Aorta (tissue), 5 donors: ENCODE data around the gene RYR1. TPM values are rescaled to one million over a fixed set of nuclear protein-coding genes. Genes with fewer than 3 reads are reported as not detected.
"Not testable (repeated sequence)": the region's sequence is repeated elsewhere in the genome, so short reads cannot be mapped to it uniquely, and the experiment has no call there.

Source experiments
- ATAC-seq: fragments of 200-7000 bp; cut with Tn5 transposase; one replicate; pipeline ENCODE4 v1.9.1; 2022; ENCODE audit warnings: moderate library complexity; ENCODE audit not compliant: low FRiP score
- DNase-seq, 2 donors: peaks; one replicate each; pipeline ENCODE4 v3.0.0-alpha.2; 2020
- H3K27ac ChIP-seq, 2 donors: one replicate each; pipeline ENCODE4 v1.5.1; 2013; ENCODE audit warnings: low read length in 2 of 2, mild to moderate bottlenecking in 2 of 2, moderate library complexity in 2 of 2, control low read depth in 1 of 2, inconsistent platforms in 1 of 2, low read depth in 1 of 2
- H3K27me3 ChIP-seq, 2 donors: one replicate each; pipeline ENCODE4 v1.6.1; 2013; ENCODE audit warnings: control low read depth in 1 of 2, low read length in 1 of 2, mild to moderate bottlenecking in 1 of 2, moderate library complexity in 1 of 2; ENCODE audit not compliant: insufficient read depth in 2 of 2, control insufficient read depth in 1 of 2
- H3K36me3 ChIP-seq, 2 donors: one replicate each; pipeline ENCODE4 v1.6.1; 2013; ENCODE audit warnings: control low read depth in 1 of 2, low read length in 1 of 2, mild to moderate bottlenecking in 1 of 2; ENCODE audit not compliant: insufficient read depth in 2 of 2, control insufficient read depth in 1 of 2
- H3K4me1 ChIP-seq, 2 donors: one replicate each; pipeline ENCODE4 v1.6.1; 2013; ENCODE audit warnings: low read length in 2 of 2, control low read depth in 1 of 2, mild to moderate bottlenecking in 1 of 2, moderate library complexity in 1 of 2; ENCODE audit not compliant: insufficient read depth in 2 of 2, control insufficient read depth in 1 of 2
- H3K4me3 ChIP-seq, 2 donors: one replicate each; pipeline ENCODE4 v1.5.1; 2013; ENCODE audit warnings: low read length in 2 of 2, control low read depth in 1 of 2, mild to moderate bottlenecking in 1 of 2
- H3K9me3 ChIP-seq: one replicate; pipeline ENCODE4 v1.6.1; 2013; ENCODE audit warnings: mild to moderate bottlenecking, low read length; ENCODE audit not compliant: control insufficient read depth
- WGBS, 2 donors: extraction: QIAGEN DNeasy Blood & Tissue Kit; methylation state at CpG; one replicate each; pipeline ENCODE4 v1.1.7; 2013; 5-methylcytosine and 5-hydroxymethylcytosine counted together
- intact Hi-C, 2 donors: fragments of 100-400 bp; cut with DNase I; formaldehyde crosslinking; loops; one replicate each; pipeline versions ENCODE4 v1.14.2 to v1.15.0; 2022
- polyA plus RNA-seq, 2 donors: library from polyadenylated mRNA; stranded (reverse); fragments of 200-250 nt; gene quantifications; one replicate each; pipeline ENCODE4 v1.2.3, GENCODE V29; 2013
- total RNA-seq, 2 donors: library from RNA; stranded (reverse); fragmentation: NEBNext Ultra II Directional; extraction: Animal tissue kit (Norgen Biotek cat#: 25700); gene quantifications; one replicate each; pipeline ENCODE4 v1.2.1, GENCODE V29; 2021
- donor health status: healthy with polysubstance abuse.
- donor health status: Bipolar disorder and iron deficiency.
- donor health status: DM: no; HTN: no; CAD: no.
- donor health status: DM: no; HTN: no; CAD: no.
- donor health status: DM: yes; HTN: yes; CAD: no.

The RYR1 gene
- total and polyA plus RNA-seq, 4 donors = 0.38 to 5.4 (median 1.2) TPM

DNA sequence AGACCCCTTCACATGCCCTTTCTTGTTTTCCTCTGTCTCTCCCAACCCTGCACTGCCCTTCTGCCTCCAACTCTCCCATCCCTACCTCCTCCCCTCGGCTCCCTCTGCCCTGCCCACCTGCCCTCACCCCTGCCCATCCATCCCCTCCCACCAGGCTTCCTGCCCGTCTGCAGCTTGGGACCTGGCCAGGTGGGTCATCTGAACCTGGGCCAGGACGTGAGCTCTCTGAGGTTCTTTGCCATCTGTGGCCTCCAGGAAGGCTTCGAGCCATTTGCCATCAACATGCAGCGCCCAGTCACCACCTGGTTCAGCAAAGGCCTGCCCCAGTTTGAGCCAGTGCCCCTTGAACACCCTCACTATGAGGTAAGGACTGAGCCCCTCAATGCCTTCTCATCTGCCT lies 35.7 kb downstream of the RYR1 start:
- 67 to 76% methylated on average over 5 of the region's 5 CpGs for WGBS, 2 donors
- H3K27me3 ChIP-seq = no peaks in the 10 kb centered on the region
- no peak for ATAC-seq
- intact Hi-C loops = no loop called here
- no peak for DNase-seq
- no peaks in the 10 kb centered on the region for H3K4me1 ChIP-seq
- no peaks in the 10 kb centered on the region for H3K9me3 ChIP-seq
- no peak overlapping the region for H3K4me3 ChIP-seq
- H3K36me3 ChIP-seq = no peaks in the 10 kb centered on the region
- no peak overlapping the region for H3K27ac ChIP-seq

DNA sequence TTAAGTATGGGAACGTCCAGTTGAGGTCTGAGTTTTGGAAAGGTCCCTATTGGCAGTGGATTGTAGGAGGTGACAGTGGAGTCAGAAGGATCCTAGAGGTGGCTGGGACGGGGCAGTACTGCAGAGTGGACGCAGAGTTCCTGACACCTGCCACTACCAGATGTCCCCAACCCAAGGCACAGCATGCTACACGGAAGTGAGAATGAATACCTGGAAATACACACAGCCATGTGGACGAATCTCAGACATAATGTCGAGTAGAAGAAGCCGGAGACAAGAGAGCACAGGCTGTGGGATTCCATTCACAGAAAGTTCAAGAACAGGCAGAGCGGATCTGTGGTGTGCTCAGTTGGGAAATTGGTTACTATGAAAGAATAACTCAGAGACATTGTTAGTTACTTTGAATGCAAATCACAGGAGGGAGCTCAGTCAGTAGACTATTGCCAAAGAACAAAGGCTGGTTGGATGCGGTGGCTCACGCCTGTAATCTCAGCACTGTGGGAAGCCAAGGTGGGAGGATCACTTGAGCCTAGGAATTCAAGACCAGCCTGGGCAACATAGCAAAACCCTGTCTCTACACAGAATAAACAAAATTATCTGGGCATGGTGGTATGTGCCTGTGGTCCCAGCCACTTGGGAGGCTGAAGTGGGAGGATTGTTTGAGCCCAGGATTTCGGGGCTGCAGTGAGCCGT lies 37.4 kb downstream of the RYR1 start:
- Histone ChIP-seq H3K36me3 (no peaks in the 10 kb centered on the region), H3K4me1 (no peaks in the 10 kb centered on the region), H3K27me3 (no peaks in the 10 kb centered on the region), H3K9me3 (no peaks in the 10 kb centered on the region), H3K27ac (no peak overlapping the region), H3K4me3 (no peak overlapping the region)
- intact Hi-C loops = no loop called here
- WGBS, 2 donors = 78 to 84% methylated on average over 12 of the region's 12 CpGs
- no peak for ATAC-seq
- no peak for DNase-seq

DNA sequence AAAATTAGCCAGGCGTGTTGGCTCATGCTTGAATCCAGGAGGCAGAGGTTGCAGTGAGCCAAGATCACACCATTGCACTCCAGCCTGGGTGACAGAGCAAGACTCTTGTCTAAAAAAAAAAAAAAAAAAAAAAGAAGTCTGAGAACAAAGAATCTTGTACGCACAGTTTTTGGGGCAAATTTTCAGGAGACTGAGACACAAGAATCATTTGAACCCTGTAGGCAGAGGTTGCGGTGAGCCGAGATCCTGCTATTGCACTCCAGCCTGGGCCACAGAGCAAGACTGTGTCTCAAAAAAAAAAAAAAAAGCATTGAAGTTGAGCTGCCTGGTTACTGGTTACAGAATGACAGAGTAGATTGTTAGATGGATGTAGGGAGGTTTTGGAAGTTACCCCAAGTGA lies 39.2 kb downstream of the RYR1 start:
- H3K27me3 ChIP-seq, H3K4me3 ChIP-seq, intact Hi-C loops, H3K27ac ChIP-seq, H3K4me1 ChIP-seq, ATAC-seq, DNase-seq, H3K36me3 ChIP-seq, H3K9me3 ChIP-seq: not testable (repeated sequence)
- WGBS, 2 donors = 84 to 88% methylated on average over 4 of the region's 4 CpGs

DNA sequence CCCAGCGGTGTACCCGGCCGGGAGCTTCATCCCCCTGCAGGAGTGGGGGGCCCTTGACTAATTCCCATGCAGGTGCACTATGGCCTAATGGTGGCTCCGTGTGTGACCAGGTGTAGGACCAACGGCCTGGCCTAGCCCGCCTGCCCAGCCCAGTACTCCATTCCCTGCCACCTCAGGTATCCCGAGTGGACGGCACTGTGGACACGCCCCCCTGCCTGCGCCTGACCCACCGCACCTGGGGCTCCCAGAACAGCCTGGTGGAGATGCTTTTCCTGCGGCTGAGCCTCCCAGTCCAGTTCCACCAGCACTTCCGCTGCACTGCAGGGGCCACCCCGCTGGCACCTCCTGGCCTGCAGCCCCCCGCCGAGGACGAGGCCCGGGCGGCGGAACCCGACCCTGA lies 39.7 kb downstream of the RYR1 start:
- WGBS, 2 donors = 89 to 91% methylated on average over 21 of the region's 21 CpGs
- DNase-seq (no peak), ATAC-seq (no peak)
- Histone ChIP-seq H3K36me3 (no peaks in the 10 kb centered on the region), H3K4me3 (no peak overlapping the region), H3K4me1 (no peaks in the 10 kb centered on the region), H3K27me3 (no peaks in the 10 kb centered on the region), H3K27ac (no peak overlapping the region), H3K9me3 (no peaks in the 10 kb centered on the region)
- intact Hi-C loops = no loop called here

DNA sequence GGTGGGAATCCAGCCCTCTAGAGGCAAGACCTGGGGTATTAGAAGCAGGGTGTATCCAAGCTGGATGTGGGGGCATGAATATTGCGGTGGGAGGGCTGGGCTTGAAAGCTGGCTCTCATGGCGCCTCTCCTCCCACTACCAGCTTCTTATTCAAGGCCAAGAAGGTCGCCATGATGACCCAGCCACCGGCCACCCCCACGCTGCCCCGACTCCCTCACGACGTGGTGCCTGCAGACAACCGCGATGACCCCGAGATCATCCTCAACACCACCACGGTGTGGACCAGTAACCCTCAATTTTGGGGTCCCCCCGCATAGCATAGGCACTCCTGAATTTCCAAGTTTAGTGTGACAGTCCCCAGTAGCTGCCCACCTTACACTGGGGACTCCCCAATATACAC lies 41.7 kb downstream of the RYR1 start:
- 87 to 93% methylated on average over 13 of the region's 13 CpGs for WGBS, 2 donors
- H3K4me1 ChIP-seq = no peaks in the 10 kb centered on the region
- no peaks in the 10 kb centered on the region for H3K27me3 ChIP-seq
- no peaks in the 10 kb centered on the region for H3K9me3 ChIP-seq
- no peak overlapping the region for H3K27ac ChIP-seq
- ATAC-seq (no peak), DNase-seq (no peak)
- intact Hi-C loops = no loop called here
- no peak overlapping the region for H3K4me3 ChIP-seq
- no peaks in the 10 kb centered on the region for H3K36me3 ChIP-seq

DNA sequence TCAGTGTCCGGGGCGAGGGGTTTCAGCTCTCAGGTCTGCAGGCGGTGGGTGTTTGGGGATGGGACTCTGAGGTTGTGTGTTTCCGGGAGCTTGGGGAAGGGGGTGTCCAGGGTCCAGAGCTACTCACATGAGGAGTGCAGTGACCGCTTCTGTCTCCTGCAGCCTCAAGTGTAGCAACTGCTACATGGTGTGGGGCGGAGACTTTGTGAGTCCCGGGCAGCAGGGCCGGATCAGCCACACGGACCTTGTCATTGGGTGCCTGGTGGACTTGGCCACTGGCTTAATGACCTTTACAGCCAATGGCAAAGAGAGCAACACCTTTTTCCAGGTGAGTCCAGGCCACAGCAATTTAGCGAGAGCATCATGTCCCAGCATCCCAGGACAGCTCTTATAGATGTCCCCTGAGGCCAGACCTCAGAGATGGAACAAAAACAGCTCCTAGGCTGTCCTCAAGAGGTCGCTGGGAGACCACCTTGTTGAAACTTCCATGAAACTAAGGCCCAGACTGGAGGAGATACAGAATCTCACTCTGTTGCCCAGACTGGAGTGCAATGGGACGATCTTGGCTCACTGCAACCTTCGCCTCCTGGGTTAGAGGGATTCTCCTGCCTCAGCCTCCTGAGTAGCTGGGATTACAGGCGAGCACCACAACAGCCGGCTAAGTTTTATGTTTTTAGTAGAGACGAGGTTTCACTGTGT lies 44.9 kb downstream of the RYR1 start:
- no peak for ATAC-seq
- H3K27ac ChIP-seq = no peak overlapping the region
- 74 to 75% methylated on average over 16 of the region's 16 CpGs for WGBS, 2 donors
- no peaks in the 10 kb centered on the region for H3K27me3 ChIP-seq
- intact Hi-C loops = no loop called here
- no peak overlapping the region for H3K4me3 ChIP-seq
- no peaks in the 10 kb centered on the region for H3K36me3 ChIP-seq
- no peaks in the 10 kb centered on the region for H3K4me1 ChIP-seq
- no peak for DNase-seq
- no peaks in the 10 kb centered on the region for H3K9me3 ChIP-seq

DNA sequence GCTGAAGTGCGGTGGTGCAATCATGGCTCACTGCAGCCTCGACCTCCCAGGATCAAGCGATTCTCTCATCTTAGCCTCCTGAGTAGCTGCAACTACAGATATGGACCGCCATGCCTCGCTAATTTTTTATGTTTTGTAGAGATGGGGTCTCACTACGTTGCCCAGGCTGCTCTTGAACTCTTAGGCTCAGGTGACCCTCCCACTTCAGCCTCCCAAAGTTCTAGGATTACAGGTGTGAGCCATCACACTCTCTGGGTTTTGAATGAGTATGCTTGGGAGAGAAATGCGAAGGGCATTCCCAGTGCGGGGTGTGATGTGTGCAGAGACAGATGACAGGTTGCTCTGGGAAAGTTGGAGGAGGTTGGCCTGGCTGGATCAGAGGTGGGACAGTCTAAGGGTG lies 49.0 kb downstream of the RYR1 start:
- Histone ChIP-seq H3K36me3 (no peaks in the 10 kb centered on the region), H3K4me3 (no peak overlapping the region), H3K27ac (no peak overlapping the region), H3K4me1 (no peaks in the 10 kb centered on the region), H3K9me3 (peaks cover 2% of the 10 kb centered on the region), H3K27me3 (no peaks in the 10 kb centered on the region)
- intact Hi-C loops = no loop called here
- no peak for ATAC-seq
- WGBS, 2 donors = 77 to 79% methylated on average over 8 of the region's 8 CpGs
- no peak for DNase-seq

DNA sequence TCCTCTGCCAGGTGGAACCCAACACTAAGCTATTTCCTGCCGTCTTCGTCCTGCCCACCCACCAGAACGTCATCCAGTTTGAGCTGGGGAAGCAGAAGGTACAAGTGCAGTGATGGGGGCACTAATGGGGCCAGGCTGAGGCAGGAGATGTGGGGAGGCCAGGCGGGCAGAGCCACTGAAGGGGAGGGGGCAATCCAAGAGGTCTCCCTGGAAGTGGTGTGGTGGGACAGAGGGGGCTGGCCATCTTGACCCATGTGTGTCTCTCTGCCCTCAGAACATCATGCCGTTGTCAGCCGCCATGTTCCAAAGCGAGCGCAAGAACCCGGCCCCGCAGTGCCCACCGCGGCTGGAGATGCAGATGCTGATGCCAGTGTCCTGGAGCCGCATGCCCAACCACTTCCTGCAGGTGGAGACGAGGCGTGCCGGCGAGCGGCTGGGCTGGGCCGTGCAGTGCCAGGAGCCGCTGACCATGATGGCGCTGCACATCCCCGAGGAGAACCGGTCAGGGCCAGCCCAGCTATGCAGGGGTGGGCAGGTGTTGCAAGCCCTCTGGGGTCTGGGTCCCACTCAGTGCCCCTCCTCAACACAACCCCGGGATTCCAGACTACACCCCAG lies 49.6 kb downstream of the RYR1 start:
- intact Hi-C loops = no loop called here
- Histone ChIP-seq H3K4me1 (no peaks in the 10 kb centered on the region), H3K4me3 (no peak overlapping the region), H3K27me3 (no peaks in the 10 kb centered on the region), H3K27ac (no peak overlapping the region), H3K9me3 (peaks cover 2% of the 10 kb centered on the region), H3K36me3 (no peaks in the 10 kb centered on the region)
- ATAC-seq (no peak), DNase-seq (no peak)
- 88 to 90% methylated on average over 24 of the region's 24 CpGs for WGBS, 2 donors

DNA sequence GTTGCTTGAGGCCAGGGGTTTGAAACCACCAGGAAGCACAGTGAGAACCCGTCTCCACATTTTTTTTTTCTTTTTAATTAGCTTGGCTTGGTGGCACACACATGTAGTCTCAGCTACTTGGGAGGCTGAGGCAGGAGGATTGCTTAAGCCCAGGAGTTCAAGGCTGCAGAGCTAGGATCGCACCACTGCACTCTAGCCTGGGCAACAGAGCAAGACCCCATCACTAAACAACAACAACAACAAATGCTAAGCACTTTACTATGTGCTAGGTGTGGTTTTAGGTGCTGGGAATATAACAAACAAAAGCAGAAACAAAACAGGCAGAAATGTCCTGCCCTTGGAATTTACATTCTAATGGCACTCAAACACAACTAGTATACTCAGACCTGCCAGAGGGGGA lies 51.3 kb downstream of the RYR1 start:
- 74 to 80% methylated on average over 2 of the region's 2 CpGs for WGBS, 2 donors
- Histone ChIP-seq H3K4me1 (no peaks in the 10 kb centered on the region), H3K4me3 (no peak overlapping the region), H3K36me3 (no peaks in the 10 kb centered on the region), H3K9me3 (peaks cover 2% of the 10 kb centered on the region), H3K27me3 (no peaks in the 10 kb centered on the region), H3K27ac (no peak overlapping the region)
- intact Hi-C loops = no loop called here
- DNase-seq (no peak), ATAC-seq (no peak)
